ENCODE measurements around the gene ZNF709.

ZNF709 gene

GRCh38 chr19:12484371-12485051 lies at the start of gene ZNF709:
TSS of gene ZNF709 (minus strand) at chr19:12484816. CDS start at chr19:12484657, 159 bp downstream.
- no peak for TF ChIP-seq CTCF (IDR thresholded peaks at IDR 0.05; ENCODE audit: low read depth, low read length)
- H3K27ac ChIP-seq (ENCODE audit: low read length) = no peak within 1 kb of the TSS

GRCh38 chr19:12527034-12527836 lies 42.6 kb upstream of the ZNF709 start:
- Histone ChIP-seq H3K9ac (ENCODE audit: low read length) (no peak overlapping the region), H3K36me3 (replicated peaks; ENCODE audit: low read depth, low read length) (peaks cover 87% of the 10 kb centered on the region), H3K27me3 (ENCODE audit: low read depth, low read length) (no peaks in the 10 kb centered on the region), H3K27ac (ENCODE audit: low read length) (no peak overlapping the region), H3K4me2 (ENCODE audit: low read length) (no peak overlapping the region), H3K4me1 (ENCODE audit: low read length) (no peaks in the 10 kb centered on the region), H4K20me1 (ENCODE audit: insufficient read depth, low read length) (no peaks in the 10 kb centered on the region), H3K79me2 (ENCODE audit: low read length) (peaks cover 5% of the 10 kb centered on the region), H3K4me3 (ENCODE audit: low read length) (no peak overlapping the region), H3K9me3 (ENCODE audit: insufficient read depth, low read length) (peaks cover 80% of the 10 kb centered on the region), H2AFZ (ENCODE audit: low read depth, low read length) (no peak overlapping the region)
- TF ChIP-seq CTCF (IDR thresholded peaks at IDR 0.05; ENCODE audit: low read depth, low read length) = no peak
- TF ChIP-seq EZH2phosphoT487 (IDR thresholded peaks at IDR 0.05; ENCODE audit: low read depth) = no peak

More at GRCh38 chr19:12484371-12485051, at the start of gene ZNF709:
- peaks cover 13% of the 10 kb centered on the region for H3K4me1 ChIP-seq (ENCODE audit: low read length)
- H3K36me3 ChIP-seq (replicated peaks; ENCODE audit: low read depth, low read length) = no peaks in the 10 kb centered on the region
- H3K79me2 ChIP-seq (ENCODE audit: low read length) = peaks cover 7% of the 10 kb centered on the region; the same call in 1 of the 2 replicates
- H3K4me2 ChIP-seq (ENCODE audit: low read length) = peak within 1 kb of the TSS; percentile 94
- no peaks in the 10 kb centered on the region for H3K27me3 ChIP-seq (ENCODE audit: low read depth, low read length)
- H4K20me1 ChIP-seq (ENCODE audit: insufficient read depth, low read length) = no peaks in the 10 kb centered on the region
- peak within 1 kb of the TSS; percentile 81 for H3K4me3 ChIP-seq (ENCODE audit: low read length)
- peak within 1 kb of the TSS; percentile 77 for H3K9ac ChIP-seq (ENCODE audit: low read length)
- no peaks in the 10 kb centered on the region for H3K9me3 ChIP-seq (ENCODE audit: insufficient read depth, low read length)
- peak within 1 kb of the TSS; percentile 93 for H2AFZ ChIP-seq (ENCODE audit: low read depth, low read length)

- no peaks in the 10 kb centered on the region for H3K4me1 ChIP-seq (ENCODE audit: low read length)
- no peak overlapping the region for H3K4me2 ChIP-seq (ENCODE audit: low read length)
- H3K79me2 ChIP-seq (ENCODE audit: low read length) = peaks cover 5% of the 10 kb centered on the region; the same call in 1 of the 2 replicates
- H3K36me3 ChIP-seq (replicated peaks; ENCODE audit: low read depth, low read length) = peaks cover 88% of the 10 kb centered on the region
- H4K20me1 ChIP-seq (ENCODE audit: insufficient read depth, low read length) = no peaks in the 10 kb centered on the region
- no peak overlapping the region for H3K27ac ChIP-seq (ENCODE audit: low read length)
- no peak overlapping the region for H3K4me3 ChIP-seq (ENCODE audit: low read length)
- H3K9ac ChIP-seq (ENCODE audit: low read length) = no peak overlapping the region
- no peak overlapping the region for H2AFZ ChIP-seq (ENCODE audit: low read depth, low read length)
- peaks cover 81% of the 10 kb centered on the region for H3K9me3 ChIP-seq (ENCODE audit: insufficient read depth, low read length)
- TF ChIP-seq CTCF (IDR thresholded peaks at IDR 0.05; ENCODE audit: low read depth, low read length) = no peak
- TF ChIP-seq EZH2phosphoT487 (IDR thresholded peaks at IDR 0.05; ENCODE audit: low read depth) = no peak
- no peaks in the 10 kb centered on the region for H3K27me3 ChIP-seq (ENCODE audit: low read depth, low read length)
Measured at GRCh38 chr19:12526542-12526941, 41.9 kb upstream of the ZNF709 start.

GRCh38 chr19:12521996-12522395 lies 37.4 kb upstream of the ZNF709 start:
- H3K27ac ChIP-seq (ENCODE audit: low read length) = no peak overlapping the region
- no peak overlapping the region for H3K4me3 ChIP-seq (ENCODE audit: low read length)
- H3K36me3 ChIP-seq (replicated peaks; ENCODE audit: low read depth, low read length) = peaks cover 63% of the 10 kb centered on the region
- TF ChIP-seq CTCF (IDR thresholded peaks at IDR 0.05; ENCODE audit: low read depth, low read length) (peak; percentile 10; the same call in 1 of the 2 replicates), EZH2phosphoT487 (IDR thresholded peaks at IDR 0.05; ENCODE audit: low read depth) (no peak)
- no peaks in the 10 kb centered on the region for H4K20me1 ChIP-seq (ENCODE audit: insufficient read depth, low read length)
- no peak overlapping the region for H2AFZ ChIP-seq (ENCODE audit: low read depth, low read length)
- no peak overlapping the region for H3K9ac ChIP-seq (ENCODE audit: low read length)
- H3K27me3 ChIP-seq (ENCODE audit: low read depth, low read length) = no peaks in the 10 kb centered on the region
- no peaks in the 10 kb centered on the region for H3K4me1 ChIP-seq (ENCODE audit: low read length)
- H3K79me2 ChIP-seq (ENCODE audit: low read length) = no peaks in the 10 kb centered on the region
- peaks cover 62% of the 10 kb centered on the region for H3K9me3 ChIP-seq (ENCODE audit: insufficient read depth, low read length)
- no peak overlapping the region for H3K4me2 ChIP-seq (ENCODE audit: low read length)
